Kidney (tissue), 14 donors: ENCODE measurements around the gene ROR1. TPM values are rescaled to one million over a fixed set of nuclear protein-coding genes. Genes with fewer than 3 reads are reported as not detected.

ENCODE experiments used
- DNase-seq, 5 donors: peaks; one replicate each; pipeline ENCODE4 v3.0.0-alpha.2; 2013 to 2020
- FAIRE-seq: peaks from 2 replicates; lab custom pipeline; 2012; peaks lifted over from hg19 to GRCh38; lab: Jason Lieb, UNC
- H3K27ac ChIP-seq, 2 donors: one replicate each; pipeline ENCODE4 v1.7.0; 2013; ENCODE audit warnings: low read depth in 2 of 2, low read length in 2 of 2, inconsistent platforms in 1 of 2
- H3K27me3 ChIP-seq: one replicate; pipeline ENCODE4 v1.7.1; 2013; ENCODE audit warnings: low read length, inconsistent platforms; ENCODE audit not compliant: control insufficient read depth, insufficient read depth
- H3K36me3 ChIP-seq, 3 donors: one replicate each; pipeline versions ENCODE4 v1.7.0 to v1.7.1; 2013; ENCODE audit warnings: low read length in 3 of 3, control low read depth in 1 of 3, inconsistent platforms in 1 of 3; ENCODE audit not compliant: insufficient read depth in 3 of 3, control insufficient read depth in 2 of 3
- H3K4me1 ChIP-seq, 3 donors: one replicate each; pipeline versions ENCODE4 v1.7.0 to v1.7.1; 2013; ENCODE audit warnings: low read length in 3 of 3, inconsistent platforms in 1 of 3, low read depth in 1 of 3; ENCODE audit not compliant: control insufficient read depth in 2 of 3, insufficient read depth in 2 of 3
- H3K4me3 ChIP-seq, 3 donors: one replicate each; pipeline versions ENCODE4 v1.7.0 to v1.8.1; 2013; ENCODE audit warnings: low read length in 3 of 3, control low read depth in 1 of 3, inconsistent platforms in 1 of 3
- H3K9ac ChIP-seq, 3 donors: one replicate each; pipeline versions ENCODE4 v1.7.0 to v1.7.1; 2013; ENCODE audit warnings: low read length in 3 of 3, control low read depth in 1 of 3, inconsistent platforms in 1 of 3
- H3K9me3 ChIP-seq, 3 donors: one replicate each; pipeline versions ENCODE4 v1.7.0 to v1.7.1; 2013; ENCODE audit warnings: low read length in 3 of 3, control low read depth in 1 of 3, inconsistent platforms in 1 of 3; ENCODE audit not compliant: control insufficient read depth in 2 of 3, insufficient read depth in 1 of 3
- CTCF ChIP-seq: IDR thresholded peaks from 3 replicates; pipeline ENCODE4 v1.5.1; 2012; ENCODE audit warnings: mild to moderate bottlenecking, moderate library complexity, borderline replicate concordance; ENCODE audit not compliant: insufficient read depth; ENCODE audit errors: extremely low read depth
- intact Hi-C: fragments of 100-400 bp; cut with DNase I; formaldehyde crosslinking; loops from one replicate; pipeline ENCODE4 v1.11.1; 2022
- polyA plus RNA-seq: library from polyadenylated mRNA; stranded (reverse); fragments of 350-450 nt; fragmentation: Illumina TruSeq; extraction: RNeasy Lipid Tissue Mini Kit (QIAGEN cat#74804); gene quantifications from one replicate; pipeline ENCODE4 v1.2.3, GENCODE V29; 2014; ENCODE audit warnings: low read depth, low replicate concordance; ENCODE audit not compliant: insufficient read depth
- total RNA-seq: library from RNA; stranded (reverse); fragmentation: NEBNext Ultra II Directional; extraction: Animal tissue kit (Norgen Biotek cat#: 25700); gene quantifications from one replicate; pipeline ENCODE4 v1.2.1, GENCODE V29; 2021
- donor health status: control.
- donor health status: control.
- donor health status: control.
- donor health status: control.
- donor health status: control.
- donor health status: DM: yes; HTN: yes; CAD: no.
- donor health status: Normal renal cell carcinoma (clear cell type).

The ROR1 gene
- total and polyA plus RNA-seq, 2 donors from 2014 or later = 0.77 to 8.0 TPM

- no peak for FAIRE-seq
- DNase-seq = no peak
- intact Hi-C loops = no loop called here
- Histone ChIP-seq H3K27ac (no peak overlapping the region), H3K9me3 (no peaks in the 10 kb centered on the region), H3K4me3 (no peak overlapping the region), H3K4me1 (no peaks in the 10 kb centered on the region), H3K36me3 (no peaks in the 10 kb centered on the region), H3K27me3 (no peaks in the 10 kb centered on the region), H3K9ac (no peak overlapping the region)
- TF ChIP-seq CTCF = no peak
Observed at GRCh38 chr1:64150266-64150665, 376.4 kb downstream of the ROR1 start.

GRCh38 chr1:64150729-64151230, 377.0 kb downstream of the ROR1 start:
- TF ChIP-seq CTCF = no peak
- Histone ChIP-seq H3K4me1 (no peaks in the 10 kb centered on the region), H3K9me3 (no peaks in the 10 kb centered on the region), H3K27ac (no peak overlapping the region), H3K4me3 (no peak overlapping the region), H3K9ac (no peak overlapping the region), H3K36me3 (no peaks in the 10 kb centered on the region), H3K27me3 (no peaks in the 10 kb centered on the region)
- intact Hi-C loops = no loop called here
- no peak for DNase-seq
- FAIRE-seq = no peak

- intact Hi-C loops = no loop called here
- no peak for FAIRE-seq
- DNase-seq = no peak
Observed at GRCh38 chr1:64155278-64155677, 381.5 kb downstream of the ROR1 start.

More at GRCh38 chr1:64155278-64155677, 381.5 kb downstream of the ROR1 start:
- Histone ChIP-seq H3K4me1 (no peaks in the 10 kb centered on the region), H3K4me3 (no peak overlapping the region), H3K9ac (no peak overlapping the region), H3K27me3 (no peaks in the 10 kb centered on the region), H3K9me3 (no peaks in the 10 kb centered on the region), H3K36me3 (peaks cover 0 to 4% (median 0%) of the 10 kb centered on the region in 3 donors), H3K27ac (no peak overlapping the region)
- TF ChIP-seq CTCF = no peak
